H1 (cell line): ENCODE measurements around the gene FAM222B.

Source experiments
- CEBPB ChIP-seq: IDR thresholded peaks from 2 replicates; pipeline ENCODE4 v1.6.1; 2012; ENCODE audit warnings: low read depth, low read length
- EZH2 ChIP-seq: fragments of 200-600 bp; sonication (generic); IDR thresholded peaks from 2 replicates; pipeline ENCODE4 v1.7.1; 2012; ENCODE audit warnings: low read depth, mild to moderate bottlenecking, moderate library complexity, low read length, inconsistent platforms; ENCODE audit not compliant: severe bottlenecking
- POLR2AphosphoS5 ChIP-seq: IDR thresholded peaks from 2 replicates; pipeline ENCODE4 v1.6.1; 2011; ENCODE audit warnings: low read depth, low read length
- RBBP5 ChIP-seq: IDR thresholded peaks from 2 replicates; pipeline ENCODE4 v1.7.1; 2012; ENCODE audit warnings: low read depth, mild to moderate bottlenecking, inconsistent platforms, low read length, moderate library complexity, borderline replicate concordance
- ZNF274 ChIP-seq: IDR thresholded peaks from 2 replicates; pipeline ENCODE4 v1.7.0; 2012; ENCODE audit warnings: low read length, borderline replicate concordance; ENCODE audit errors: extremely low read depth
- TF ChIP-seq, protein P1 (sequence below), 3 experiments: IDR thresholded peaks; 1 replicate in 2 of 3; 2 replicates in 1 of 3; pipeline versions ENCODE4 v1.5.1 to v1.6.1; 2011; ENCODE audit warnings: low read length in 3 of 3, mild to moderate bottlenecking in 3 of 3, inconsistent platforms in 2 of 3, low read depth in 1 of 3, moderate library complexity in 1 of 3; ENCODE audit not compliant: insufficient read depth in 1 of 3; ENCODE audit errors: control extremely low read depth in 1 of 3

DNA sequence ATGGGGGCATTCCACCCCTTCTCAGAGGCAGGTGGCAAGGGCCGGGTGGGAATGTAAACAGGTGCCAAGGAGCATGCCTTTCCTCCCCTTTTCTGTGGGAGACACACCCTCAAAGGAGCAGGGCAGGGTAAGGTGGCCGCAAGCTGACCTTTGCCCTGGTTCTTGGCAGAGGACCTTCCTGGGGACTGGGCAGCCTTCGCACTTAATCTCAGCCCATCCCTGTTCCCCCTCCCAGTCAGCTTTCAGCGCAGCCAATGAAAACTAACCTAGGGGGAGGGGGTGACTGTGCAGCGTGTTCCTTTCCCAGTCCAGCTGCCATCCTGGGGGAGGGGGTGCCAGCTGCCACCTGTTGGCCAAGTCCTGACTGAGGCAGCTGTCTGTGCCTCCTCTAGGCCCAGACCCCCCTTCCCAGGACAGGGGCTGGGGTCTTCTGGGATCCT is 96.0 kb downstream of the FAM222B start:
- TF ChIP-seq, protein P1, sequence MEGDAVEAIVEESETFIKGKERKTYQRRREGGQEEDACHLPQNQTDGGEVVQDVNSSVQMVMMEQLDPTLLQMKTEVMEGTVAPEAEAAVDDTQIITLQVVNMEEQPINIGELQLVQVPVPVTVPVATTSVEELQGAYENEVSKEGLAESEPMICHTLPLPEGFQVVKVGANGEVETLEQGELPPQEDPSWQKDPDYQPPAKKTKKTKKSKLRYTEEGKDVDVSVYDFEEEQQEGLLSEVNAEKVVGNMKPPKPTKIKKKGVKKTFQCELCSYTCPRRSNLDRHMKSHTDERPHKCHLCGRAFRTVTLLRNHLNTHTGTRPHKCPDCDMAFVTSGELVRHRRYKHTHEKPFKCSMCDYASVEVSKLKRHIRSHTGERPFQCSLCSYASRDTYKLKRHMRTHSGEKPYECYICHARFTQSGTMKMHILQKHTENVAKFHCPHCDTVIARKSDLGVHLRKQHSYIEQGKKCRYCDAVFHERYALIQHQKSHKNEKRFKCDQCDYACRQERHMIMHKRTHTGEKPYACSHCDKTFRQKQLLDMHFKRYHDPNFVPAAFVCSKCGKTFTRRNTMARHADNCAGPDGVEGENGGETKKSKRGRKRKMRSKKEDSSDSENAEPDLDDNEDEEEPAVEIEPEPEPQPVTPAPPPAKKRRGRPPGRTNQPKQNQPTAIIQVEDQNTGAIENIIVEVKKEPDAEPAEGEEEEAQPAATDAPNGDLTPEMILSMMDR (IDR thresholded peaks at IDR 0.05; ENCODE audit: control extremely low read depth in 1 of 3, insufficient read depth in 1 of 3, low read depth in 1 of 3, low read length in 3 of 3), result no peak
- TF ChIP-seq ZNF274 (no peak), CEBPB (no peak), RBBP5 (peak; percentile 89; the same call in 1 of the 2 replicates), POLR2AphosphoS5 (peak; percentile 65; the same call in 1 of the 2 replicates), EZH2 (no peak)
